ENCODE data around the gene GCFC2.

- TF ChIP-seq CTCF (IDR thresholded peaks at IDR 0.05) (no peak), EP300 (IDR thresholded peaks at IDR 0.05) (no peak), POLR2A (IDR thresholded peaks at IDR 0.05) (no peak)
Measured at GRCh38 chr2:75666911-75667310, 43.8 kb downstream of the GCFC2 start.

Data from suprapubic skin (tissue), 3 donors.